ENCODE results near the gene PTS.

The PTS gene

DNA sequence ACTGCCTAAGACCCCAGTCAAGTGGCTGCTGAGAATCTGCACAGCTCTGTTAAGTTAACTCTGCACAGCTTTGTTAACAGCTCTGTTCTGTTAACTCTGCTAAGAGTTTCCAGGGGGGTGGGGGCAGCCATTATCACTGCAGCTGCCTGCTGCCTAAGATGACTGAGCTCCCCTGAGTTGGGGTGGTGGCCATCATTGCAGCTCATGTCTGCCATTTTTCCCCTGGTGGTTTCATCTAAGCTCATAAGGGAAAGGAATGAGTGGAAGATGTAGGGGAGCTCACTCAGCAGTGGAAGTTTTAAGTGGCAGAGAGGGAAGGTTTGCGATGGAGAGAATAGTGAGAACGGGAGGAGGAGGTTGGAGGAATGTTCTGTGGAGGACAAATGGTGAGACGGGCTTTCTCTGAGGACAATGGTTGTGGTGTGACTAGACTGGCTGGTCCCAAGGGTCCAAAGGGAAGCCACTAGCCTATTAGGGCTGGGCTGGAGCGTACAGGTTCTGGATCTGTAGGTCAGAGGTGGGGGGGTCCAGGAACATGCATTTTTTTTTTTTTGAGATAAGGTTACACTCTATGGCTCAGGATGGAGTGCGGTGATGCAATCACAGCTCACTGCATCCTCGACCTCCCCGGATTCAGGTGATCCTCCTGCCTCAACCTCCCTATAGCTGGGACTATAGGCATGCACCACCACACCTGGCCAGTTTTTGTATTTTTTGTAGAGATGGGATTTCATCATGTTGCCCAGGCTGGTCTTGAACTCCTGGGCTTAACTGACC is 48.0 kb downstream of the PTS start:
- no peak overlapping the region for H3K4me3 ChIP-seq (ENCODE audit: low read depth, low read length)
- TF ChIP-seq, protein P1, sequence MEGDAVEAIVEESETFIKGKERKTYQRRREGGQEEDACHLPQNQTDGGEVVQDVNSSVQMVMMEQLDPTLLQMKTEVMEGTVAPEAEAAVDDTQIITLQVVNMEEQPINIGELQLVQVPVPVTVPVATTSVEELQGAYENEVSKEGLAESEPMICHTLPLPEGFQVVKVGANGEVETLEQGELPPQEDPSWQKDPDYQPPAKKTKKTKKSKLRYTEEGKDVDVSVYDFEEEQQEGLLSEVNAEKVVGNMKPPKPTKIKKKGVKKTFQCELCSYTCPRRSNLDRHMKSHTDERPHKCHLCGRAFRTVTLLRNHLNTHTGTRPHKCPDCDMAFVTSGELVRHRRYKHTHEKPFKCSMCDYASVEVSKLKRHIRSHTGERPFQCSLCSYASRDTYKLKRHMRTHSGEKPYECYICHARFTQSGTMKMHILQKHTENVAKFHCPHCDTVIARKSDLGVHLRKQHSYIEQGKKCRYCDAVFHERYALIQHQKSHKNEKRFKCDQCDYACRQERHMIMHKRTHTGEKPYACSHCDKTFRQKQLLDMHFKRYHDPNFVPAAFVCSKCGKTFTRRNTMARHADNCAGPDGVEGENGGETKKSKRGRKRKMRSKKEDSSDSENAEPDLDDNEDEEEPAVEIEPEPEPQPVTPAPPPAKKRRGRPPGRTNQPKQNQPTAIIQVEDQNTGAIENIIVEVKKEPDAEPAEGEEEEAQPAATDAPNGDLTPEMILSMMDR (IDR thresholded peaks at IDR 0.05; ENCODE audit: insufficient read depth, low read depth, low read length, missing control alignments): no peak
- DNase-seq (ENCODE audit: low read depth): no peak

DNA sequence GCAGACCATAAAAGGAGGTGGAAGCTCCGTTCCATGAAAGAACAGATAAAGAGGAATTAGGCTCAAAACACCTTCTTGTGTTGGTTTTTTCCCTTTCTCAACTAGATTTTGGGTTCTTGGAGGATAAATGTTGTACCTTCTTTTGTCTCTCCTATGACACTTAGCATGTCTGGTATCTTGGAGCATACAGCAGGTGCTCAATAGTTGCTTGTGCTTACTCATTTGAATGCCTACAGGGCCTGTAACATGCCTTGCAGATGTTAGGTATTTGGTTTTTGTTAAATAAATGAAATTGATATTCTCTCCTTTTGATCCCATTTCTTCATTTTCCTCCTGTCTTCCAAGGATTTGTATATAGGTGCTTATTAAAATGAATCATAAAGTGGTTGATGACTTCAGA is 50.8 kb downstream of the PTS start:
- H3K4me3 ChIP-seq (ENCODE audit: low read depth, low read length): no peak overlapping the region
- TF ChIP-seq, protein P1 (IDR thresholded peaks at IDR 0.05; ENCODE audit: insufficient read depth, low read depth, low read length, missing control alignments): no peak
- DNase-seq (ENCODE audit: low read depth): no peak

DNA sequence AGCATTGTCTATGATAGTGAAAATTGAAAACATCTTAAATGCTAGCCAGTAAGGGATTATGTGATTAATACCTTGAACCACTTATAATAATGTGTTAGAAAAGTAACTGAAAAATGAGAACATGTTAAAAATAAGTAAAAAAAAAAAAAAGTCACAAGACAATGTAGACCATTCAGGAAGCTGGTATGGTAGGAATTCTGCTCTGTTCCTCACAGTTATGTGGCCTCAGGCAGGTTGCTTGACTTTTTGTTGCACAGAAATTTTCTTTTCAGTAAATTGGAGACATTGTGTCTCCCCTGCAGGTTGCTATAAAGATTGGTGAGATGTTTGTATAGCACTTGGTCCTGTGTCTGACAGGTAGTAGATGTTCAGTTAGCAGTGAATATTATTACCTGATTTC is 51.7 kb downstream of the PTS start:
- no peak overlapping the region for H3K4me3 ChIP-seq (ENCODE audit: low read depth, low read length)
- TF ChIP-seq, protein P1 (IDR thresholded peaks at IDR 0.05; ENCODE audit: insufficient read depth, low read depth, low read length, missing control alignments): no peak
- no peak for DNase-seq (ENCODE audit: low read depth)

DNA sequence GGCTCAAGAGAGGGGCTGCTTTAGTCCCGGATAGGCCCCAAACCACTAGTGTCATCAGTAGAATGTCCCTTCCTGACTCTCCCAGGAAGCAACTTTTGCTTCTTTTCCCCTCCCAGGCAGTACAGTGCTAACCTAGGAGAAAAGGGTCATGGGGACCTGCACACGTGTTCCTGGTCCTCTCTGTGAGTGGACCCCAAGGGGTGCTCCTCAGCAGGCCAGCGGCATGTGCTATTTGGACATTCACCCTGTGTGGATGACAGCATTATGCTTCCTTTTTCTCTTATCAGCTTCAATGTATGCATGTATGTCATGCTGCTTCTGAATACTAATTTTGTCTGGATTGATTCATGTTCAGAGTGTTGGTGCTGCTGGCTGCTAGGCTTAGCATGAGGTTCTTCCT is 52.6 kb downstream of the PTS start:
- TF ChIP-seq, protein P1 (IDR thresholded peaks at IDR 0.05; ENCODE audit: insufficient read depth, low read depth, low read length, missing control alignments): no peak
- DNase-seq (ENCODE audit: low read depth): no peak
- no peak overlapping the region for H3K4me3 ChIP-seq (ENCODE audit: low read depth, low read length)

DNA sequence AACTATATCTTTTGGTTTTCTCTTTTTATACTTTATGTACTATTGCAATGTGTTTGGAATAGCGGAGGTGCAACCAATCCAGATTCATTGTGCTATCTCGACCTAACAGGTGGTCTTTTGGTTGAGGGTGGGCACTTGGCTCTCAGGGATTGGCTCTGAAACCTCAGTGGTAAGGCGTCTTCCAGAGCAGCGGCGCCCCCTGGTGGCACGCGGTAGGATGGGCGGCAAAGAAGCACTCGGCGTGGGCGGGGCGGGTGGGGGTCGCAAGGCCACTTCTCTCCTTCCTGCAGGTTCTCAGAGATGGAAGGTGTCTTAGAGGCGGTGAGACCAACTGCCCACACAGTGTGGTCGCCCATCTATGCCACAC is 53.7 kb downstream of the PTS start:
- H3K4me3 ChIP-seq (ENCODE audit: low read depth, low read length): peak overlapping the region; percentile 47
- peak; percentile 77 for DNase-seq (ENCODE audit: low read depth)
- TF ChIP-seq, protein P1 (IDR thresholded peaks at IDR 0.05; ENCODE audit: insufficient read depth, low read depth, low read length, missing control alignments): peak; percentile 91

DNA sequence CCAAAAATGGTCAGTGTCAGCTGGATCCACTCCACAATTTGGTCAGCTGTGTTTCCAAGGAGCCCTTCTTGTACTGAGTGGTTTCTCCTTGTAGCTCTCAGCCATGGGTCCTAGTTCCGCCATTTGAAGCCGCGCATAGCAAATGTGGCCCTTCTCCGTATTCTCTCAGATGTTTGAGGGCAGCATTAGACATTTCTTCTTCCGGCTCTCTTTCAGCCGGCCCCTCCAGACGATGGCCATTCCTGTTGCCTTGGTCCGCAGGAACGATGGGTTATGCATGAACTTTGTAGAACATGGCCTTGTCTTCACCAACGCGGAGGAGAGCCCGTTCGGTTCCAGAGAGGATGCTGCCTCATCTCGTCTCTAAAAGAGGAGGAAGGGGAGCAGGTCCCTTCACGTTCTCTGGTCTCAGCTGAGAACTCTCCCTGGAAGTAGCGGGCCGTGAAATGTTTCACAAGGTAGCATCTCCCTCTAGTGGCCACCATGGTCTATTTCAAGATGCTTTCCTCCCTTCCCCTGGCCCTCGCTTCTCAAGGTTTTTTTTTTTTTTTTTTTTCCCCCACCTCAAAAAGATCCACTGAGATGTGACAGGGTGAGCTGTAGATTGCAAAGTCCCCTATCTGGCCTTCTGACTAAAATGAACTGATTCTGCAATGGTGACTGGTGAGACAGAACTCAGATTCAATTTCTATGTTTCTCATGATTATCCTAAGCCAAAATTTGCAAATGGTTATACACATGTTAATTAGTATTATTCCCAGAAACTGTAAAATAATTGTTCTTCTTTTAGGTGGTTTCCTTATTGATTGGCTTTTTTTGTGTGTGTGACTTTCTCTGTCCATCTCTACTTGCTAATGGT is 54.3 kb downstream of the PTS start:
- peak overlapping the region; percentile 47 for H3K4me3 ChIP-seq (ENCODE audit: low read depth, low read length)

More for the DNA sequence above, 54.3 kb downstream of the PTS start:
- TF ChIP-seq, protein P1 (IDR thresholded peaks at IDR 0.05; ENCODE audit: insufficient read depth, low read depth, low read length, missing control alignments): peak; percentile 87
- peak; percentile 86 for DNase-seq (ENCODE audit: low read depth)
